ENCODE data around the gene REC114.
"Not testable (repeated sequence)": the region's sequence is repeated elsewhere in the genome, so short reads cannot be mapped to it uniquely, and the experiment has no call there.

The REC114 gene

DNA sequence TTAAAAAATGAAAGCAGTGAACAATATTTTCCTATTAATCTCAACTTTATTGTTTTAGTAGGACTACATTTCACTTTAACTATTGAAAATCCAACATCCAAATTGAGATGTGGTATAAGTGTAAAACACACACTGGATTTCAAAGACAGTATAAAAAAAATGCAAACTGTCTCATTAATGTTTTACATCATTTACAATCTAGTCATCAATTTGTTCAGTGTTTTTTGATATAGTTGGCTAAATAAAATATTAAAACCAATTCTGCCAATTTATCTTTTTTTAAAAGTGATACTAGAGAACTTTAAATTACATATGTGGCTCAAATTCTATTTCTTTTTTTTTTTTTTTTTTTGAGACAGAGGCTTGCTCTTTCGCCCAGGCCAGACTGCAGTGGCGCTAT is 95.2 kb downstream of the REC114 start:
- DNase-seq: no peak

GRCh38 chr15:73538563-73539211 is 95.7 kb downstream of the REC114 start:
- DNase-seq: no peak

- no peak for DNase-seq
Measured at GRCh38 chr15:73539212-73540128, 96.5 kb downstream of the REC114 start.

DNA sequence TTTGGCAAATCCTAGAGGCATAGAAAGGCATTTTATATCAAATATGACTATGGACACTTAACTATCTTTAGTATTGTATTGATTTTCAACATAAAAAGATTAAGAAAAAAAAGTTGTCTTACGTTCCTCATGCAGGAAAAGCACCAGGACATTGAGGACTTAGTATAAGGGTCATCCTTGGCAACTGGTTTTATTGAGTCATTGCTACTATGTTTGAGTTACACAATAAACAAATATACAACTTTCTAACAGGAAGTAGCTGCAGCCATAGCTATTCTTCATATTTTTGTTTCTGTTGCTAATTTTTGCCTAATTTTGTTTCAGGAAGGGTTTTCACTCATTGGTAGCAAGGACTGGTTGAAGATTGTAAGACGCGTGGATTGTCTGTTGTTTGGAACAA is 97.2 kb downstream of the REC114 start:
- DNase-seq: no peak

DNA sequence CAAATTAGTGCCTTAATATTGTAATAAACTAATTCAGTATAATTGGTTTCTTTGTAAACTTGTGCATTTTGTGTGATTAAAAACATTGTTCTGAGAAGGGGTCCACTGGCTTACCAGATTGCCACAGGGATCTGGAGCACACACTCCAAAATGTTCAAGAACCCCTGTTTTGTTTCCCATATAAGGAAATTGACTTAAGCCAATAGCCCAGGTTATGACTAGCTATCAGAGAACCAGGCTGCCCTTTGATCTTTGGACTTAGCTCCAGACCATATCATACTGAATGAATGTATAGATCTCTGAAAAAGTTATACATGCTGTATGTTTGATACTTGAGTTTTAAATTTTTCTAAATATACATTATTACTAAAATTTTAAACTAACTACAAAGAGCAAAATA is 98.5 kb downstream of the REC114 start:
- no peak for DNase-seq

- not testable (repeated sequence) for DNase-seq
Measured at GRCh38 chr15:73548925-73549324, 106.0 kb downstream of the REC114 start.

DNA sequence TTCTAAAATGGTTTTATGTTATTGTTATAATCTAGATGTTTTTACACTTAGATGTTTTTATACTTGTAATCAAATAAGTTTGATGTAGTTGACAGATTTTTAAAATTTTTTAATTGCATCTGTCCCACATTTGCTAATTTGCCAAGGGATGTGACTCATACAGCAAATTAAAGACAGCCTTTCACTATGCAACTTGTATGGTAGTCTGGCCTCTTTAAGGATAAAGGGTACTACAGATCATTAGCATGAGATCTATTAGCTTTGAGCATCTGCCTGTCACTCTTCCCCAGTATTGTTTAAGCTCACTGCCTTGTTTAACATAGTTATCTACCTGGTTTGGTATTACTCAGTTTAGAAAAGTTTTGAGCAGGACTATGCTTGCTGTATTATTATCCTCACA is 107.2 kb downstream of the REC114 start:
- DNase-seq: no peak

DNA sequence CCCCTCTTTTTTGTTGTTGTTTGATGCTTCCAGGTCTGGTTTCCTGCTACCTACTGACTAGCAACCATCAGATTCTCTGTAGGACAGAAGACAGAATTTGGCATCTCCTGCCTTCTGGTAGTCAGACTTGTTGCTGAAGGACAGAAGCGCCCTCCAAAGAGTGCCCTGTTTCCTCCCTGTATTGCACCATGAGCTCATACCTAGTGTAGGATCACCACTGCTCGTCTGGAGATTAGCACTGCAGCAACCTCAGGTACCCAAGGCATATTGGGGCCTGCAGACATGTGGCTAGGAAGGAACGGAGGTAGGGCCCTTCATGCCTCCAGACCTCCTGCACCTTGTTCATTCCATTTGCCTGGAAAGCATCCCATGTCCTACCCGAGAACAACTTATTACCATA is 112.1 kb downstream of the REC114 start:
- no peak for DNase-seq

- no peak for DNase-seq
Measured at GRCh38 chr15:73558529-73558928, 115.6 kb downstream of the REC114 start.

GRCh38 chr15:73560501-73561117 is 117.6 kb downstream of the REC114 start:
- DNase-seq: peak; percentile 54

DNA sequence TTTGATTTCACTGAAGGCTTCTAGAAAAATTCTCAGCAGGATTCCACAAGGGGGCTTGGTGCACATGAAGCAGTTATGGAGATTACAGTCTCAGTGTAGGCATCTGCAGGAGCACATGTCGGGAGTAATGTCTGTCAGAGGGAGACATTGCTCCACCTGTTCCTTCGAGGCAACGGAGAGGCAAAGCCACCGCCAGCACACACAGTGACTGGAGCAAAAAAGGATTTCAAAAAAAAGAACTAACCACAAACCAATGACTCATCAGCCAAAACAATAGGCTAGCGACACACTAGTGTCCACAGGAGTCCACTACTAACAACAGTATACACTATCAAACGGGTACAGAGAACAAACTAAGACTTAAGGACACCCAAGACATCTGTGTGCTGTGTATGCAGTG is 121.3 kb downstream of the REC114 start:
- DNase-seq: peak; percentile 26

DNA sequence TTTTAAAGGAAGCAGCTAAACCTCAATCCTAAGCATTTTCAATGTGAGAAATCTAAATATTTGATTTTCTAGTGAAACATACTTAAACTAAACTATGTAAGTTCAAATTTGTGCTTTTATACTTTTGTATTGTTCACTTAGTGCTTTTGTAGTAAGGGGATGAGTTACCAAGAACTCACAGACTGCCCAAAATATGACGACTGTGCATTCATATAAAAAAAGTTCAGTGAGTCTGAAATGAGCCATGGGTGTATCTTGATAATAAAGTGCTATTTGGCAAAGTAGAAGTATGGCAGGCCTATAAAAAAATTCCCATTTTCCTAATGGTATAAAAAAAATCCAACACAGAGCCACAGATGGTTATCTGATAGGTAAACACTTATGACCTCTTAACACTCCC is 124.1 kb downstream of the REC114 start:
- DNase-seq: no peak

DNA sequence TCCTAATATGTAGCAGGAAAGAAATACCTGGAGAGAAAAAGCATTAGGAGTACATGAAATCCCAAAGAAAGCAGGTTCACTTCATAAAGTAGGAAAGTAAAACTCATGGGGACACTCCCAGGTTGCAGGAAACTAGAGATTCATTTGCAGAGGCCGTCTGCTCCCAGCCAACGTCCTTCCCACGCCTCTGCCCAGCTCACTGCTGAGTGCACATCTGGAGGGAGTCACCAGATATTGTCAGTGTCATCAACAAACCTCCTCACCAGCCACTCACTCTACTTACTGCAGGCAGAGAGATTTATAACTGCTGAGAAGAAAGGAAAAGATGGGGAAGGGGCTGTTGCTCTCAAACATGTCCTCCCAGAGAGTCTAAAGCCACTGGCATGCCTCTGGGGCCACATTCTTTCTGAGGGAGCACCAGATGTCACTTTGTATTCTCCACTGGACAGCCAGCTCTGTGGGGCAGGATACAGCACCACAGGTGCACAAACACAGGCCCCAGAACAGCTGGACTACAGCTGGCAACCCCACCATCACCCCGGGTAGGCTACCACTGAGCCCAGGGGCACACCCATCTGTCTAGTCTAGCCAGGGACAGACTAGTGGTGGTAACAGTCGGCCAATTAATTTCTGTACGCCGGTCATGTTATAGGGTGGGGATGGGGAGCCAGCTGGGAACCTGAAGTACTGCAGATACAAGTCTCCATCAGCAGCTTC is 125.8 kb downstream of the REC114 start:
- no peak for DNase-seq

- no peak for DNase-seq
Measured at GRCh38 chr15:73569361-73569760, 126.4 kb downstream of the REC114 start.

DNA sequence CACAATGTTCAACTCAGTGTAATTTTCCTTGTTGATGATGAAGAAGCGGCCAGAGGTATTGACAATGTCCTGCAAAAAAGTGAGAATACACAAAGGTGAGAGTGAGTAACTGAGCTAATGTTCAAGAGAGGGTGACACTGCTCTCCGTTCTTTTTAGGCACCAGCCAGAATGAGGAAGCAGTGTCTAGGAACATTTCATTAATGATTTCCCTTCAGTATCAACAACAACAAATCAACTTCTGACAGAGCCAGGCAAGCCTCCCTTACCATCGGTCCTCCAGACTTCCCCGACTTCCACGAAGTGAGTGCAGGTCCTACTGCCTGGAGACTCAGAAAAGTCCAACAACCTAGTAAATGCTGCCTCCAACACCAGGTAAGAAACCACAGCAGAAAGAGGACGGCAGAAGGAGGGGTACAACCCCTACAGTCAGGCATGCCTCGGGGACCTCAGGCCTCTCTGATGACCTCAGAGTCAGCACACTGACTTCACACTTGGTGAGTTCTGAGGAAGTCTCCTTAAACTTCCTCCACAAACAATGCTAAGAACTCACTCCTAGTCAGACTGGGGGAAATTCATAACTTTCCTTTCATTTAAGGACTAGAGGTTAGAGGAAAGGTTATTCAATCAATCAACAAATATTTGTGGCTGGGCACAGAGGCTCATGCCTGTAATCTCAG is 127.5 kb downstream of the REC114 start:
- no peak for DNase-seq

- DNase-seq: peak; percentile 84
Measured at GRCh38 chr15:73571346-73571745, 128.4 kb downstream of the REC114 start.

GRCh38 chr15:73572296-73572695 is 129.3 kb downstream of the REC114 start:
- DNase-seq: no peak

- no peak for DNase-seq
Measured at GRCh38 chr15:73573037-73573436, 130.1 kb downstream of the REC114 start.

DNA sequence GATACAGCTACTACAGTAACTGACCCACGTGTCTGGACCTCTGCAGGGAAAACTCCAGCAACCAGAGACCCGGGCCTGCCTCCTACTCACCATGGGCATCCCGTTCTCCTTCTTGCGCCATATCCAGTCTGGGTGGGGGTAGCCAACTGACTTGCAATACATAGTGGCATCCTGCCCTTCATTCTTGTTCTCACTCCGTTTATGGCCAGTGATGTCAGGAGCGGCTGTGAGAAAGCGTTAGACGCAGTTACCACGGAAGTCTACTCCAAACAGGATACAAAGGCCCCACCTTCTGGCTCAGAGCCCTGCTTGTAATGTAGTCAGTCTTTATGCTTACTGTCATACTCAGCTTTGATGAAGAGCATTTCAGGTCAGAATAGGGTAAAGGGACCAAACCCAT is 130.6 kb downstream of the REC114 start:
- no peak for DNase-seq

GRCh38 chr15:73575636-73576247 is 132.8 kb downstream of the REC114 start:
- DNase-seq: no peak

GRCh38 chr15:73577593-73577992 is 134.6 kb downstream of the REC114 start:
- not testable (repeated sequence) for DNase-seq

GRCh38 chr15:73578026-73578425 is 135.1 kb downstream of the REC114 start:
- DNase-seq: peak; percentile 17

Measured in NCI-H146 (cell line).